Smooth muscle cell of trachea (primary cell): ENCODE data around the gene PAEP. TPM values are rescaled to one million over a fixed set of nuclear protein-coding genes. Genes with fewer than 3 reads are reported as not detected.

Experiments
- total RNA-seq: library from RNA; depleted of rRNA; stranded (reverse); fragments of >200 nt; gene quantifications from 2 replicates; pipeline ENCODE4 v1.2.1, GENCODE V29; 2014

Gene PAEP
- not detected in 2 replicates for total RNA-seq

DNA sequence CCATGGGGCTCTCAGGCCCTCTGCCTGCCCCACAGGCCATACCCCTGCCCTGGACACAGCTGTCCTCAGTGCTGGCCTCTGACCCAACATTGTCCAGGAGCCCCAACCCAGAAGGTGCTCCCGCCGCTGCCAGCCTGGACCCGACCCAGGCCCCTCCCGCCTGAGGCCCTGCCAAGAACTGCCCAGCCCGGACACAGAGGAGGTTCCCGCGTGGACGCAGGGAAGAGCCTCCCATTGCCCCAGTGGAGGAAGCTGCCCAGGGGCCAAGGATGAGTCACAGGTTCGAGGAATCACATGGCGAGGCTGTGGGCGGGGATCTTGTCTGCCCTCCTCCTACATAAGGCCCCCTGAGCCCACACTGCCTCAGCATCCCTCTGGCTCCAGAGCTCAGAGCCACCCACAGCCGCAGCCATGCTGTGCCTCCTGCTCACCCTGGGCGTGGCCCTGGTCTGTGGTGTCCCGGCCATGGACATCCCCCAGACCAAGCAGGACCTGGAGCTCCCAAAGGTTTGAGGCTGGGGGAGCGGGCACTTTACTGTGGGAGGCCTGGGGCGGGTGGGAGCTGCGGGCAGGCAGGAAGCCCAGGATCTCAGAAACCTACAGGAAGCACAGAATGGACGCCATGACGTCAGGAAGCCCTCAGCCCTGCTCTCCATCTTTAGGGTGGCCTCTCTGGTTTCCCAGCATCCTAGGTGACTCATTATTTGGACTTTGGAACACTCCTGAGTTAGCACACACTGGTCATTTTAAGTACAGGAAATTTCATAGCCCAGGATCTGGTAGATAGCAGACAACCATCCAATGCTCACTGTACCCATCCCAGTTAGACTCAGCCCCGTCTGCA is at the start of gene PAEP:
PAEP (plus strand) TSS at position 366 of the 844 bp plus-strand sequence.

DNA sequence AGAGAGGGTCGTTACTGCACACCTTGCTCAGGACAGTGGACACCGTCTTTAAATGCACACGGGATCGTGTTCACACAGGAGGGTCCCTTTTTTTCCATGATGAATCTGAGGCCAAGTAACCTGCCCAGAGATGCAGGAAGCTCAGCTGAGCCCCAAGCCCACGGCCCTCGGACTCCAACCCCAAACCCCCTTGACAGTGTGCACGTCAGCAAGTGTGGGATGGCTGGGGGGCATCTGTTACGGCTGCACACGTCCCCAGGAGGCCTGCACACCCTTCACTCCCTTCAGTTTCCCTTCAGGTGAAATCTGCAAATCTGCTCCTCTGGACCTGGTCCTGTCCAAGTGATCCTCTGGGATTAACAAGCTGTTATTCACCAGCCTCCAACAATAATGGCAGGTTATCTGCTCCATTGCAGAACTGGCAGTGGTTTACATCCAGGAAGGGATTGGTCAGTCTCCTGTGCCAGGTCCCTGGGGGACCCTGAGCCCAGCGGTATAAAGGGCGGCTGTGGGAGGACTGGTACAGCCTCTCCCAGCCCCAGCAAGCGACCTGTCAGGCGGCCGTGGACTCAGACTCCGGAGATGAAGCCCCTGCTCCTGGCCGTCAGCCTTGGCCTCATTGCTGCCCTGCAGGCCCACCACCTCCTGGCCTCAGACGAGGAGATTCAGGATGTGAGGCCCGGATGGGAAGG is 40.5 kb upstream of the PAEP start, which contains the start of gene LCN1:
LCN1 (plus strand) TSS at position 525 of the 692 bp plus-strand sequence; CDS start at position 583, 58 bp downstream.

DNA sequence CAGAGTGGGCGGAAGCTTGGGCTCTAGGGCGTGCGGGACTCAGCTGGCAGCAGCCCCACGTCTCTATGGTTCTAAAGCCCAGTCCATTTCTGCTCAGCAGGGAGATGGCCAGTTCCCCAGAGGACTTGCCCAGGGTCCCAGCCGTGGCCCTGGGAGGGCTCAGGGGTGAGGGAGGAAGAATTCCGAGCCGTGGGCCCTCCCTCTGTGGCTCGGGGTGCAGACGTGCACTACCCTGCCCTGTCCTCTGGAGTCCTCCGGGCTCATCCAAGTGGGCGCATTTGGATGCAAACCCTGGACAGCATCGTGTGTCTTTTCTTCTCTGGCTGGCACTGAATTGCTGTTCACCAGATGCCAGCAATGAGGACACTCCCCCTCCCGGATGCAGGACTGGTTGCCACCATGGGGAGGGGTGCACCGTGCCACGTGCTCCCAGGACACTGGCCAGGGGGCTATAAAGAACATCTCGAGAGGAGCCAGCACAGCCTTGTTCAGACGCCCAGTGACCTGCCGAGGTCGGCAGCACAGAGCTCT is 15.8 kb upstream of the PAEP start, which contains the start of gene OBP2A:
OBP2A (plus strand) TSS at position 481 of the 531 bp plus-strand sequence. CDS start 55 bp downstream, outside the sequence.

Other genes with a start within 250 kb of the PAEP start
- gene PPP1R26, start 82.0 kb upstream of the PAEP start, total RNA-seq, result 6.7 and 10.3 TPM in 2 replicates
- 9.9 and 22.7 TPM in 2 replicates for gene MRPS2, start 61.1 kb upstream of the PAEP start, total RNA-seq
- gene LCN1, start 40.3 kb upstream of the PAEP start, total RNA-seq, result not detected in 2 replicates
- not detected in 2 replicates for gene OBP2A, start 15.6 kb upstream of the PAEP start, total RNA-seq
- not detected in 2 replicates for gene GLT6D1, start 77.8 kb downstream of the PAEP start, total RNA-seq
- not detected in 2 replicates for gene LCN9, start 101.6 kb downstream of the PAEP start, total RNA-seq
- gene SOHLH1, start 137.7 kb downstream of the PAEP start, total RNA-seq, result not detected in 2 replicates
- gene KCNT1, start 140.4 kb downstream of the PAEP start, total RNA-seq, result not detected in 2 replicates